Chondrocyte (in vitro differentiated cells): Measurements from ENCODE around the gene EMD. TPM values are rescaled to one million over a fixed set of nuclear protein-coding genes. Genes with fewer than 3 reads are reported as not detected.
"Not testable (repeated sequence)": the region's sequence is repeated elsewhere in the genome, so short reads cannot be mapped to it uniquely, and the experiment has no call there.

Experiments
- DNase-seq: peaks from one replicate; pipeline ENCODE4 v3.0.0; 2021; ENCODE audit warnings: mixed read lengths, low spot score
- H3K27ac Mint-ChIP-seq: one replicate; pipeline ENCODE4 v1.8.0; 2021; ENCODE audit warnings: mild to moderate bottlenecking, moderate library complexity, mixed read lengths; ENCODE audit not compliant: unreplicated experiment
- H3K27me3 Mint-ChIP-seq: 2 replicates; pipeline ENCODE4 v1.8.0; 2021; ENCODE audit warnings: low read depth, mixed read lengths
- H3K36me3 Mint-ChIP-seq: 2 replicates; pipeline ENCODE4 v1.8.0; 2021; ENCODE audit warnings: low read depth, mixed read lengths
- H3K4me1 Mint-ChIP-seq: 2 replicates; pipeline ENCODE4 v1.8.0; 2021; ENCODE audit warnings: low read depth, mild to moderate bottlenecking, mixed read lengths
- H3K4me3 Mint-ChIP-seq: one replicate; pipeline ENCODE4 v1.8.0; 2021; ENCODE audit warnings: mild to moderate bottlenecking, moderate library complexity, mixed read lengths; ENCODE audit not compliant: unreplicated experiment
- H3K9me3 Mint-ChIP-seq: 2 replicates; pipeline ENCODE4 v1.8.0; 2021; ENCODE audit warnings: low read depth, mixed read lengths
- CTCF ChIP-seq: fragments of 200-600 bp; sonication (generic); IDR thresholded peaks from 2 replicates; pipeline ENCODE4 v1.5.0; 2021; ENCODE audit warnings: antibody characterized with exemption, mild to moderate bottlenecking, moderate library complexity
- total RNA-seq: library from RNA; stranded (reverse); gene quantifications from 3 replicates; pipeline ENCODE4 v1.2.1, GENCODE V29; 2021

The EMD gene
- total RNA-seq, 1 donor from 2014 or later, result 81.1 TPM

- Mint-ChIP-seq H3K36me3 (peaks cover 20% of the 10 kb centered on the region), H3K4me1 (peaks cover 11% of the 10 kb centered on the region), H3K9me3 (no peaks in the 10 kb centered on the region), H3K4me3 (peak overlapping the region; percentile 96), H3K27ac (peak overlapping the region; percentile 99), H3K27me3 (no peaks in the 10 kb centered on the region)
- no peak for DNase-seq
- no peak for TF ChIP-seq CTCF
Observed at GRCh38 chrX:154396973-154397887, 18.1 kb downstream of the EMD start.

- Mint-ChIP-seq H3K27me3 (no peaks in the 10 kb centered on the region), H3K4me3 (peak within 1 kb of the TSS; percentile 96), H3K4me1 (peaks cover 11% of the 10 kb centered on the region), H3K36me3 (peaks cover 20% of the 10 kb centered on the region), H3K27ac (peak within 1 kb of the TSS; percentile 99), H3K9me3 (no peaks in the 10 kb centered on the region)
- no peak for TF ChIP-seq CTCF
- peak; percentile 99 for DNase-seq
Observed at GRCh38 chrX:154397888-154398667, 19.0 kb downstream of the EMD start, which contains the start of gene RPL10. Gene RPL10 (plus strand): TSS chrX:154398377. CDS start chrX:154398520, 143 bp downstream.

- peak; percentile 83 for TF ChIP-seq CTCF
- Mint-ChIP-seq H3K4me1 (peaks cover 11% of the 10 kb centered on the region), H3K36me3 (peaks cover 20% of the 10 kb centered on the region), H3K27me3 (no peaks in the 10 kb centered on the region), H3K9me3 (no peaks in the 10 kb centered on the region), H3K27ac (peak overlapping the region; percentile 99), H3K4me3 (peak overlapping the region; percentile 96)
- no peak for DNase-seq
Observed at GRCh38 chrX:154398668-154399526, 19.8 kb downstream of the EMD start.

GRCh38 chrX:154399527-154400368 is 20.7 kb downstream of the EMD start:
- Mint-ChIP-seq H3K36me3 (peaks cover 20% of the 10 kb centered on the region), H3K4me1 (peaks cover 11% of the 10 kb centered on the region), H3K9me3 (no peaks in the 10 kb centered on the region), H3K27me3 (no peaks in the 10 kb centered on the region), H3K4me3 (peak overlapping the region; percentile 96), H3K27ac (peak overlapping the region; percentile 99)
- TF ChIP-seq CTCF, result no peak
- DNase-seq, result no peak

- not testable (repeated sequence) for H3K27me3 Mint-ChIP-seq, H3K9me3 Mint-ChIP-seq, DNase-seq
- Mint-ChIP-seq H3K4me1 (peaks cover 11% of the 10 kb centered on the region), H3K4me3 (peak overlapping the region; percentile 96), H3K27ac (peak overlapping the region; percentile 78), H3K36me3 (peaks cover 20% of the 10 kb centered on the region)
Observed at GRCh38 chrX:154400369-154400817, 21.3 kb downstream of the EMD start.
